NCI-H510A (cell line): ENCODE results near the gene SMIM26.

Experiments used
- DNase-seq: peaks from one replicate; lab custom pipeline; 2025; lab: John Stamatoyannopoulos, UW

The SMIM26 gene

DNA sequence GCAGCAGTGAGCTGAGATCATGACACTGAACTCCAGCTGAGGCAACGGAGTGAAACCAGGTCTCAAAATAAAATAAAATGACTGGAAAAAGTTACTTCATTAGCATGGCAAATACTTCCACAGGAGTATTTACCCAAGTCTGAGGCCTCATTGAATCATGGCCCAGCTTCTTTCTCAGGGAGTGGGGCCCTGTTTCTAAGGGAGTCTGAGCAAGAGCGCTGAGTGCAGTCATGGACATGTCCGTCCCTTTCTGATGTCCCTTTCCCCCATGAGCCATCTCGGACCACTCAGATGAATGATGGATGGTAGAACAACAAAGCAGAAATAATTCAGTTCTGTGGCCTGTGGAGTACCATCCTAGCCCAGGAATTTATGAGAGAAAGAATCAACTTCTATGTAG, 12.8 kb downstream of the SMIM26 start:
- no peak for DNase-seq

DNA sequence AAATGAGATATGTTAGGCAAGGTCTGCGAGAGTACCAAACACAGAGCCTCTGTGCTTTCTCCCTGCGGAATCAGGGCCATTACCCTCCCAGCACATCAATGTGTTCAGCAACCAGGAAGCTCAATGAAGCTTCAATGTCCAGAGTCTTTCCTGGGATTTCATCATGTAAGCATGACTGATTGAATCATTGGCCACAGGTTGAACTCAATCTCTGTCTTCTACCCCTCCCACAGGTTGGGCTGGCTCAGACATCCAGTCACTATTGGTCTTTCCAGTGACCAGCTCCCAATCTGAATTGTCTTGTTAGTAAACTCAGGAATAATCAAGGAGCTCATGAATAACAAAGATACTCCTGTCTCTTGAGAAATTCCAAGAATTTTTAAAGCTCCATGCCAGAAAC, 17.9 kb downstream of the SMIM26 start:
- DNase-seq = no peak

DNA sequence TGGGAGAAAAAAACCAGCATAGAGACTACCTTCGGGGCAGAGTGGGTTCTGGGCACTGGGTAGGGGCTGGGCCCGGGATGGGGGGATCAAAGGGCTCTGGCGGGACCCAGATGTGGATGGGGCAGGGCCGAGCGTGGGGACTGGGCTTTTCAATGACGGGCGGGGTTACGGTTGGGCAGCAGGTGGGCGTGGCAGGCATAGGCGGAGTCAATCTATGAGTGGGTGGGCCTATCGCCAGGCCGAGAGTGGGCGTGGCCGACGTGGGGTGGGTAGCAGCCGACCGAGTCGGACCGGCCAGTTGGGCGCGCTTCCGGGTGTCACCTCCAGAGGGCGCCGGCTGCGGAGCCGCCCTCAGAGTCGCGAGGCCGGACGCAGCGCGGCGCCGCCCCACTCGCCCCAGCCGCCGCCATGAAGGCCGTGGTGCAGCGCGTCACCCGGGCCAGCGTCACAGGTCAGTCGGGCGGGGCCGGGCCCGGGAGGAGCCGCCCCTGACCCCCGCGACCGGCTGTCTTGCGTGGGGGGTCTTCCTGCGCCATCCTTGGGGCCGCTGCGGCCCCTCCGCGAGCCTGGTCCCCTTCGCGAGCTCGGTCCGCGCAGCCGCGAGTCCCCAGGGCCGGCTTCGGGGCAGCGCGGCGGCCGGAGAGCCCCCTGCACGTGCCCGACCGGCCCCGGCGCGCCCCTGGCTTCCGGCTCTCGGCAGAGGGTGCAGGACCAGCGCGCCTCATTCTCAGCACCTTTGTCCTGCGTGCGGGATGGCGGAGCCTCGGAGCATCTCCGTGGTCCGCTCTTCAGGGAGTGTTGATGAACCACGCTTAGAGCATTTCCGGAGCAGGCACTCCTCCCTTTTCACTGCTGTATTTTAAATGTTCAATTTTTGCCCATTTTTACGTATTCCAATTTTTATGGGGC, 20.7 kb downstream of the SMIM26 start, which contains the start of gene DTD1:
Gene DTD1, plus strand, starts transcription at position 390 of the 909 bp plus-strand sequence. Its CDS starts 19 bp downstream, at position 409.
- peak; percentile 85 for DNase-seq

DNA sequence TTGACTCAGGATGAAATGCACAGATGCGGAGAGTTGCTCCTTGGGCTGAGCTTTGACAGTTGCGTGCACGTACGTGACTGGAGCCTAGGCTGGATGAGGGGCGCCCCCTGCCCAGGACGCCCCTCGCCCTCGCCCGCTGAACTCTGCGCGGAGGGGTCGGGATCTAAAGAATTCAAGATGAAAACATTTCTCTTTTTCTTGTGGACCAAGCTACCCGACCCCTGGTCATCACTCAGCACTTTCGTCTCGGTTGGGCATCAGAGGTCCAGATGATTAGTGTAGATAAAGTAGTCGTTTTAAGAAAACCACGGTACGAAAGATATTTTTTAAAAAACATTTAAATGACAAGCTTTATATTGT, 21.3 kb downstream of the SMIM26 start:
- no peak for DNase-seq

DNA sequence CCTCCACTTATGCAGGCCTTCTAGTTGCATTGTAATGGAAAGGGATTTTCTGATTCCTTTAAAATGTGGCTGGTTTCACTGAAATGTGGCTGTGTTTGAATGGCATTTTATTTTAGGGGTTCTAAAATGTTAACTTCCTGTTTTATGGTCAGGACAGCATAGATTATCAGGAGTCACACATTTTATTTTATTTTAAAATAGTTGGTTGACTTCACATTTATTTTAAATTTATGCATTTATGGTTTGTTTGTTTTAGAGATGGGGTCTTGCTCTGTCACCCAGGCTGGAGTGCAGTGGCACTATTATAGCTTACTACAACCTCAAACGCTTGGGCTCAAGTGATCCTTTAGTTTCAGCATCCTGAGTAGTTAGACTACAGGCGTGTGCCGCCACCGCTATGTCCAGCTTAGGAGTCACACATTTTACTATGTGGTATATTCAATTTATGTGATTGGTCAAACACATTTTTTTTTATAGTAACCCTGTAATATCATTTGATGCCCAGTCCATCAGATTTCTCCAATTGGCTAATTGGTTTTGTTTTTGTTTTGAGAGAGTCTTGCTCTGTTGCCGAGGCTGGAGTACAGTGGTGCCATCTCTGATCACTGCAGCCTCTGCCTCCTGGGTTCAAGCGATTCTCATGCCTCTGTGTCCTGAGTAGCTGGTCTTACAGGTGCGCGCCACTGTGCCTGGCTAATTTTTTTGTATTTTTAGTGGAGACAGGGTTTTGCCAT, 22.9 kb downstream of the SMIM26 start:
- DNase-seq = no peak

DNA sequence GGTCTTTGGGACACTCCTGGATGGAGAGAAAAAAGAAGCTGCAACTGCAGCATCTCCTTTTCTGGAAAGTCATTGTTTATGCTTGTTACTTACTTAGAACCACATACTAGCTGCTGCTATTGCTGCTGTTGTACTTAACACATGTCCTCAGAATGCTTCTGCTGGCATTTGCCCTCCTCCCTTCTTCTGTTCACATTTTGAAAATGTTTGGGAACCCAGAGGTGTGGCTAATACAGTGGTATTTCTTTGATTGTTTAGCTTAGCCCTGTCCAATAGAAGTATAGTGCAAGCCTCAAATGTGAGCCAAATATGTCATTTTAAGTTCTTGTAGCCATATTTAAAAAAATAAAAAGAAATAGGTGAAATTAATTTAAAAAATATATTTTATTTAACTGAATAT, 29.0 kb downstream of the SMIM26 start:
- no peak for DNase-seq

DNA sequence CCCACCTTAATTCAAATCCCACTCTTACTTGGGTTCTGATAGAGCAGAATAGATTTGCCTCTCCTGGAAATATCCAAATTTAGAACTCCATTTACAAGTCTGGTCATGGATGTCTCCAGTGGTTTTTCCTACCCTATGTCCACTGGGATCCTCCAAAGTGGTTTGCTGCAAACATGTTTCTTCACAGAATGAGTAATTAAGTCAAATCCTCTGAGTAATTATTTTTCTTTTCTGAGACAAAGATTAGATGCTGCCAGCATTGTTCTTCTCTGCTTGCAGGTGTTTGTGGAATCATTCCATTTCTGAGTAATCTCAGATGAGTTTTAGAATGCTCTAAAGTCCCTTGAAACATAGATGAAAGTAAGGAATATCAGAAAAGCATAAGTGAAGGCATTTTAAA, 42.5 kb downstream of the SMIM26 start:
- DNase-seq = no peak

DNA sequence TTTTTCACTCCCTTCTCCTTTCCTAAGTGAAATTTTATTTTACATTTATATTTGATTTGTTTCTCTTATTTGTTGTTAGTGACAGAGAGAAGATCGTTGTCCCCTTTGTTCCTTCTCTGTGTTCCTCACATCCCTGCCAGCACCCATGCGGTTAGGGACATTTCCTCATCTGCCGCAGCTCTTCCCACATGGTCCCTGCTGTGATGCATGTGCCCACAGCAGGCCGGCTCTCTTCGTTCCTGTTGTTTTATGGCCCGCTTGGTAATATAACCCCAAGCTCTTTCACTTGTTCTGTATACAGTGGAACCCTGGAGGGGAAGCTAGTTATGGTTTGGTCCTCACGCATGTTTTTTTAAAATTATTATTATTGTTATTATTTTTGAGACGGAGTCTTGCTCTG, 44.3 kb downstream of the SMIM26 start:
- no peak for DNase-seq

DNA sequence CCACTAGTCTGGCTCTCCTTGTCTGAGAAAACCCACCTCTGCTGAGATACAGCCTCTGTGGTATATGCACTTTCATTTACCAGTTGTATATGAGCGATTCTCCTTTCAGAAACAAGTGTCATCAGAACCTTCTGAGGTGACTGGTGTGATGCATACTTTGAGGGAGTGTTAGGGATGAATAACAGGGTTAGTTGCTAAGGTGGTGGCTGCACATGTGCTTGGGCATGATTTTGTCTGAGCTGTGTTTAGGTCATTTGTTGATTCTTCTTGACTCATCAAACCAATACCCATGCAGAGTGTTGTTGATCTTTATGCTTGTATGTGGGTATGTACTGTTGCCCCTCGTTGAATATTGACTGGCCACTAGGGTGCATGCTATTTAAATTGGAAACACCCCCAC, 46.3 kb downstream of the SMIM26 start:
- no peak for DNase-seq

DNA sequence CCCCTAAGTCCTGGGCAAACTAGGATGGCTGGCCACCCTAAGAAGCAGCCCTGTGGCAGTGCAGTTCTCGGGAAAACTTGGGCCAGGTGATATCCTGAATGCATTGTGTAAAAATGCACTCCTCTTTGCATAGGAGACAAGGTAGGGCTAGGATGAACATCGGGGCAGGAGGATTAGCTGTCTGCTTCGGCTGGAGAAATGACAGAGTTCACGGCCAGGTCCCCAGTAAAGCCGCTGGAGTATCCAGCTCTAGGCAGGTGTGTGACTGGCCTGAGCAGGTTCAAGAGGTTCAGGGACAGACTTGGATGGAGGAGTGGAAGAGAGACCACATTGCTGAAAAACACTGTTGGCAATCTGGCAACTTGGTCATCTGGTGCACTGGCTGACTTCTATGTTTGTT, 47.0 kb downstream of the SMIM26 start:
- DNase-seq = no peak

DNA sequence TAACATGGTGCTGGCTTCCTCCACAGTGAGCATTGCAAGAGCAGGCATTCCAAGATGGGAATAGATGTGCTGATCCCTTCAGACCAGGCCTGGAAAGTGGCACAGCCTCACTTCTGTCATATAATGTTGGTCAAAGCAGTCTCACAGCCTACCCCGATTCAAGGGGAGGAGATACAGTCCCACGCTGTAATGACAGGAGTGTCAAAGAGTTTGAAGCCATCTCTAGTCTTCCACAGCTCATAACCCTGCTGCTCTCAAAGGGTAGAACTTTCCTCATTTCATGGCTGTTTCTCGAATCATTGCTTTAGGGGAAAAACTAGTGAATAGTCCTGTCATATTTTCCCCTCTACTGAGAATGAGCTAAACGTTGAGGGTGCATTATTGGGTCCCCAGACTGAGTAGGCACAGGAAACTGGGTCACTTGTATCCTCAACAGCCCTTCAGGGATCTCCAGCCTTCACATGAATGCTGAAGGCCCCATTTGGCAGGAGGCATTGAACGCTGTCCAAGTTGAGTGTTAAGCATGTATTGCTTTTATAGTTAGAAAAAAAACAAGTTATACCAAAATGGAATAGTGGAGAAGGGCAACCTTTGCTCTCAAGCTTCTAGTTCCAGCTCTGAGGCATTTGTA, 47.9 kb downstream of the SMIM26 start:
- DNase-seq = no peak
